ENCODE results near the gene ITGA11.
A peak's percentile ranks its signal among the peaks of the same experiment; 100 is the strongest.

Gene ITGA11

DNA sequence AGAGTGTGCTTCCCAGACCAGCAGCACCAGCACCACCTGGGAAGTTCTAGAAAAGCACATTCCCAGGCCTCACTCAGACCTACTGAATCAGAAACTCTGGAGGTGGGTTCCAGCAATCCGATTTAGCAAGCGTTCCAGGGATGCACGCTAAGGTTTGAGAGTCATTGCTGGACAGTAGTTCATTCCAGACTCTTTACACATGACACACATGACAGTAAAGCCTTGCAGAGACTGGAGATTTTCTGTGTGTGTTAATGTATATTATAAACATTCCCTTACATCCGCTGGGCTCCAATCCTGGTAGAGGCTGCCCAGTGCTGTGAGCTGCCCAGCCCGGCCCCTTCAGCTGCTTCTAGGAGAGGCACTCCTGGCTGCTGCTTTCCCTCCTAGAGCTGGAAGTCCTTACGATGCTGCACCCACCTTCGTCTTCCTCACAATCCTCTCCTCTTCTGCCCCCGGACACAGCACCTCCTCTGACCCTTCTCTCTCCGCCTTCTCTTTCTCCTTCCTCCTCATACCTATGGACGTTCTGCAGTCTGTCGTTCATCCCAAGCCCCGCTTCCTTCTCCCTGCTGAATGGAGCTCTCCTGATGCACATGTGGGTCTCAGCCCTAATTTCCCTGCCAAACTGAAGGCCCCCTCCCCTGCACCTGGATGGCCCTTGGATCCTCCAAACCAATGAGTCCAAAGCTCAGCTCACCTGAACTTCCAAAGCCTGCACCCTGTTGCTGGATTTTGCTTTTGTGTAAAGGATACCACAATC lies 44.4 kb downstream of the ITGA11 start:
- peaks cover 29% of the 10 kb centered on the region for H3K4me1 ChIP-seq (ENCODE audit: control insufficient read depth, insufficient read depth, low read length, unreplicated experiment)
- H2AFZ ChIP-seq (ENCODE audit: low read length, unreplicated experiment): no peak overlapping the region
- no peaks in the 10 kb centered on the region for H3K79me2 ChIP-seq (ENCODE audit: control insufficient read depth, insufficient read depth, low read length, unreplicated experiment)
- no peak overlapping the region for H3K27ac ChIP-seq (ENCODE audit: low read depth, low read length)
- no peak overlapping the region for H3K4me3 ChIP-seq (ENCODE audit: low read depth, low read length)
- H3K27me3 ChIP-seq (ENCODE audit: insufficient read depth, low read length): no peaks in the 10 kb centered on the region
- no peaks in the 10 kb centered on the region for H3K36me3 ChIP-seq (ENCODE audit: insufficient read depth, low read length)

- H2AFZ ChIP-seq (ENCODE audit: low read length, unreplicated experiment): no peak overlapping the region
- H3K36me3 ChIP-seq (ENCODE audit: insufficient read depth, low read length): no peaks in the 10 kb centered on the region
- H3K4me3 ChIP-seq (ENCODE audit: low read depth, low read length): no peak overlapping the region
- no peaks in the 10 kb centered on the region for H3K27me3 ChIP-seq (ENCODE audit: insufficient read depth, low read length)
- no peaks in the 10 kb centered on the region for H3K79me2 ChIP-seq (ENCODE audit: control insufficient read depth, insufficient read depth, low read length, unreplicated experiment)
- H3K27ac ChIP-seq (ENCODE audit: low read depth, low read length): no peak overlapping the region
- H3K4me1 ChIP-seq (ENCODE audit: control insufficient read depth, insufficient read depth, low read length, unreplicated experiment): peaks cover 29% of the 10 kb centered on the region
Observed at GRCh38 chr15:68386587-68387288, 45.2 kb downstream of the ITGA11 start.

DNA sequence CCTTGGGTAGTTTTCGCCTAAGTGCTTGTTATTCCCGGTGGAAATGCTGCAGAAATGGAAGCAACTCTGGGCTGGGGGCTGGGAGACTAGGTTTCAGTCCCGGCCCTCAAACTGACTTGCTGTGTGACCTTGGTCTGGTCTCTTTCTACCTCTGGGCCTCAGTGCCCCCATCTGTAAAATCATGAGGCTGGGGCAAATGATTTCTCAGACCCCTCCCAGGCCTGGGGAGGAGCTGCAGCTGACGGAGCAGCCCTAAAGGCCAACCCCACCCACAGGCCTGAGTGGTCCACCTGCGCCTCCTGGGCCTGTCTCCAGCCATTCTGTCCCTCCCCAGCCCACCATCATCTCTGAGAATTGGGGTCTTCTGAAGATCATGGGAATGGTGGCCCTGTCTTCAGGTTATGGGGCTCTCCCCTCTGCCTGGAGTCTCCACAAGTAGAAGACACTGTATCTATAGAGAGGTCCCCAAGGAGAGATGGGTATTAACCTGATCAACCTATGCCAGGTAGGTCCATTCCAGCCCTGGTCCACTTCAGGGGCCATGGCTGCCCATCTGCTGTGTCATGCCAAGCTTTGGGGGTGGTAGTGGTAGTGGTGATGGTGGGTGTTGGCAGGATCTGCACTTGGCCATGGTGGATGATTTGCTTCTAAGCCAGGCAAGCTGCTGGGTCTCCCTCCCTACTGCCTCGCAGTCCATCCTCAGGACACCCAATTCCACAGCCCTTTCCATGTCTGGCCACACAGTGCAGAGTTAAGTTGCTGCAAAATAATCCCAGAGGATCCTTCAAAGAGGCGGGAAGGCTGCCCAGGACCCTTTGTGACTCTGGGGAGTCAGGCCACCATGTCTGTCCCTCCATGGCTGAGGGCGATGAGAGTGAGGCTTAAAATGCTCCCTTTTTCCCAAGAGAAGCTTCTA lies 46.0 kb downstream of the ITGA11 start:
- H3K79me2 ChIP-seq (ENCODE audit: control insufficient read depth, insufficient read depth, low read length, unreplicated experiment): no peaks in the 10 kb centered on the region
- H3K4me3 ChIP-seq (ENCODE audit: low read depth, low read length): no peak overlapping the region
- H3K4me1 ChIP-seq (ENCODE audit: control insufficient read depth, insufficient read depth, low read length, unreplicated experiment): peaks cover 29% of the 10 kb centered on the region
- no peaks in the 10 kb centered on the region for H3K36me3 ChIP-seq (ENCODE audit: insufficient read depth, low read length)
- H2AFZ ChIP-seq (ENCODE audit: low read length, unreplicated experiment): no peak overlapping the region
- H3K27me3 ChIP-seq (ENCODE audit: insufficient read depth, low read length): no peaks in the 10 kb centered on the region
- H3K27ac ChIP-seq (ENCODE audit: low read depth, low read length): no peak overlapping the region

- Histone ChIP-seq H3K4me3 (ENCODE audit: low read depth, low read length) (no peak overlapping the region), H3K79me2 (ENCODE audit: control insufficient read depth, insufficient read depth, low read length, unreplicated experiment) (no peaks in the 10 kb centered on the region), H3K27me3 (ENCODE audit: insufficient read depth, low read length) (no peaks in the 10 kb centered on the region), H3K36me3 (ENCODE audit: insufficient read depth, low read length) (no peaks in the 10 kb centered on the region), H2AFZ (ENCODE audit: low read length, unreplicated experiment) (no peak overlapping the region), H3K27ac (ENCODE audit: low read depth, low read length) (peak overlapping the region; percentile 65), H3K4me1 (ENCODE audit: control insufficient read depth, insufficient read depth, low read length, unreplicated experiment) (peaks cover 22% of the 10 kb centered on the region)
Observed at GRCh38 chr15:68385240-68385561, 46.8 kb downstream of the ITGA11 start.

DNA sequence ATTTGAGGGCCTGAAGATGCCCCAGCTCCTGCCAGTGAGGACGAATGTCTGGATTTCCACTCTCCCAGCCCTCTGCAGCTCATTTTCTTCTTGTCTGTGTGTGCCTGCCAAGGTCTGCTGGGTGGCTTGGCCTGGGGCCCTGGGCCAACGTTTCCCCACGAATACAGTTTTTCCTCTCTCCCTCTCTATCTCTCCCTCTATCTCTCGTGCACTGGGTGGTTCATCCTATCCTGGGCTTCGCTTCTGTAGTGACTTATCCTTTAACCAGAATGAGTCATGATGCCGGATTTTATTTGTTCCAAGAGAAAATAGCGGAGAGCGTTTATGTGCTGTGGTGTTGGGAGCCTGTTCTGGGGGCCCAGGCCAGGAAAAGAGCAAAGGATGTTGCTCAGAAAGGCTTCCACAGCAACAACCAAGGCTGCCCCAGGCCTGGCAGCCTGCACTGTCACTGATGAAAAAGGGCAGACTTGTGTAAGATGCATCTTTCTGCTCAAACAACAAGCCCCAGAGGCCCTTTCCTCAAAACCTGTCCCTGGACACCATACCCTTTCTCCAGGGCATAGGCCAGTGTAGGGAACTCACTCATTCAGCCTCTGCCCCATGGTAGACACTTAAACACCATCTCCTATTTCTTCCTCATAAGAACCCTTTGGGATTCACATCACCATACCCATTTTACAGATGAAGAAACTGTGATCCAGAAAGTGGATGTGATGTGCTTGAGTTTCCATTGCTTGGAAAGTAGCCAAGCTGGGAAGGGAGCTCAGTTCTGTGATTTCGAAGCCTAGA lies 47.3 kb downstream of the ITGA11 start:
- Histone ChIP-seq H3K27ac (ENCODE audit: low read depth, low read length) (peak overlapping the region; percentile 65), H3K4me3 (ENCODE audit: low read depth, low read length) (no peak overlapping the region), H3K79me2 (ENCODE audit: control insufficient read depth, insufficient read depth, low read length, unreplicated experiment) (no peaks in the 10 kb centered on the region), H3K27me3 (ENCODE audit: insufficient read depth, low read length) (no peaks in the 10 kb centered on the region), H2AFZ (ENCODE audit: low read length, unreplicated experiment) (peak overlapping the region; percentile 18), H3K4me1 (ENCODE audit: control insufficient read depth, insufficient read depth, low read length, unreplicated experiment) (peaks cover 22% of the 10 kb centered on the region), H3K36me3 (ENCODE audit: insufficient read depth, low read length) (no peaks in the 10 kb centered on the region)

DNA sequence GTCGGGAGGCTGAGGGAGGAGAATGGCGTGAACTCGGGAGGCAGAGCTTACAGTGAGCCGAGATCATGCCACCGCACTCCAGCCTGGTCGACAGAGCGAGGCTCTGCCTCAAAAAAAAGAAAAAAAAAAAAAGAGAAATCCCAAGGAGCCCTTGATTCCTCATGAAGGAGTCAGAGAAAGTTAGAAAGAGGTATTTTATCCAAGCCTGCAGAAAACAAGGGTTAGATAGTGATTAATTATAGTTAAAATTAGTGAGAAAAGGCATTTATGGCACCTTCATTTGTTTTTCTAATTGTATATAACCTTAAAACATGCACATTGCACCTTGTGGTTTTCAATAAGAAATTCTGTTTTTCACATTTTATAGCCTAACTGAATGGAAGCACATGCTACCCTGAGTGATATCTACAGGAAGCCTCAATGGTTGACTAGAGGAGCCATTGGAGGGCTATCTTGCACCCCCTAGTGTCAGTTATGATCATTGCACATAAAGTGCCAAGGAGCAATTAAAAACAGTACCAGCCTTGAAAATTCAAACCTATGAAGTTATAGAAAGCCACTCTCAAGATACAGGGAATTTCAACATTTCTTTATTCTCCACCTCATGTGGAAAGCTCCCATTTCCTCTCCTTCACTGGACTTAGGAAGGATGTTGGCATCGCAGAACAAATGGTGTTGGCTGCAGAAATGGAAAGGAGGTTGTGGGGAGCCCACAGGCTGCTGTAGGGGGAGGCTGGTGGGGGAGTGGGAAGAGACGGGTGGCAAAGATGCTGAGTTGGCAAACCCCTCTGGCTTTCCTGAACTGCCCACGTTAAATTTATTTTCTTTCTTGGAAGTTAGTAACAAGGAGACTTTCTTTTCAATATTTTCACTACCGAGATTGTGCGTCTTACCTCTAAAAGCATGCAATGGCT lies 48.5 kb downstream of the ITGA11 start:
- Histone ChIP-seq H3K27me3 (ENCODE audit: insufficient read depth, low read length) (no peaks in the 10 kb centered on the region), H3K4me1 (ENCODE audit: control insufficient read depth, insufficient read depth, low read length, unreplicated experiment) (peaks cover 23% of the 10 kb centered on the region), H3K4me3 (ENCODE audit: low read depth, low read length) (no peak overlapping the region), H2AFZ (ENCODE audit: low read length, unreplicated experiment) (no peak overlapping the region), H3K79me2 (ENCODE audit: control insufficient read depth, insufficient read depth, low read length, unreplicated experiment) (no peaks in the 10 kb centered on the region), H3K36me3 (ENCODE audit: insufficient read depth, low read length) (no peaks in the 10 kb centered on the region), H3K27ac (ENCODE audit: low read depth, low read length) (peak overlapping the region; percentile 65)

- no peak overlapping the region for H3K4me3 ChIP-seq (ENCODE audit: low read depth, low read length)
- H3K4me1 ChIP-seq (ENCODE audit: control insufficient read depth, insufficient read depth, low read length, unreplicated experiment): peaks cover 23% of the 10 kb centered on the region
- no peaks in the 10 kb centered on the region for H3K36me3 ChIP-seq (ENCODE audit: insufficient read depth, low read length)
- H3K27me3 ChIP-seq (ENCODE audit: insufficient read depth, low read length): no peaks in the 10 kb centered on the region
- no peak overlapping the region for H3K27ac ChIP-seq (ENCODE audit: low read depth, low read length)
- H2AFZ ChIP-seq (ENCODE audit: low read length, unreplicated experiment): no peak overlapping the region
- no peaks in the 10 kb centered on the region for H3K79me2 ChIP-seq (ENCODE audit: control insufficient read depth, insufficient read depth, low read length, unreplicated experiment)
Observed at GRCh38 chr15:68382286-68383007, 49.5 kb downstream of the ITGA11 start.

- no peaks in the 10 kb centered on the region for H3K27me3 ChIP-seq (ENCODE audit: insufficient read depth, low read length)
- no peaks in the 10 kb centered on the region for H3K79me2 ChIP-seq (ENCODE audit: control insufficient read depth, insufficient read depth, low read length, unreplicated experiment)
- H3K27ac ChIP-seq (ENCODE audit: low read depth, low read length): no peak overlapping the region
- H2AFZ ChIP-seq (ENCODE audit: low read length, unreplicated experiment): no peak overlapping the region
- H3K4me1 ChIP-seq (ENCODE audit: control insufficient read depth, insufficient read depth, low read length, unreplicated experiment): peaks cover 23% of the 10 kb centered on the region
- no peaks in the 10 kb centered on the region for H3K36me3 ChIP-seq (ENCODE audit: insufficient read depth, low read length)
- no peak overlapping the region for H3K4me3 ChIP-seq (ENCODE audit: low read depth, low read length)
Observed at GRCh38 chr15:68380456-68380855, 51.5 kb downstream of the ITGA11 start.

DNA sequence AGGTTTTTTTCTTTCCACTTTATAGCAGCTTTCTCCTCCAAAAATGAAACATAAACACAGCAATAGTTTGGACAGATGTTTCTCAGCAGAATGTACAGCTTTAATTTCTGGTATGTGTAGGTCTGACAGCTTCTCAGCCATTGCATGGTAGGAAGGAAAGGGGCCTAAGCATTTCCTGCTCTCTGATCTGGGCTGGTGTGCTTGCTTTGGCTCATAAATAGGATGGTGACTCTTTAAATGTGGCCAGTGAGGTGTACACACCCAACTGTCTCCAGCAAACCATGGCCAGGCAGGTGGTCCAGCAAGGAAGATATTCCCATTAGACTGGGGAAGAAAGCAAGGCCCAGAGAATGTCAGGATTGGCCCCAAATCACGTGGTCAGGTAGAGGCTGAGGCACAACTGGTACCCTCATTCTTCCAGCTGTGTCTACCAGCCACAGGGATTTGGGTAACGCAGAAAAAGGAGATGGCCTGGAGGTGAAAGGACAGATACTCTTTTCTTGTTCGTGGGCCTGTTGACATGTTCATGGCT lies 52.1 kb downstream of the ITGA11 start:
- Histone ChIP-seq H3K36me3 (ENCODE audit: insufficient read depth, low read length) (no peaks in the 10 kb centered on the region), H3K27ac (ENCODE audit: low read depth, low read length) (no peak overlapping the region), H3K79me2 (ENCODE audit: control insufficient read depth, insufficient read depth, low read length, unreplicated experiment) (no peaks in the 10 kb centered on the region), H3K4me1 (ENCODE audit: control insufficient read depth, insufficient read depth, low read length, unreplicated experiment) (peaks cover 18% of the 10 kb centered on the region), H2AFZ (ENCODE audit: low read length, unreplicated experiment) (no peak overlapping the region), H3K27me3 (ENCODE audit: insufficient read depth, low read length) (no peaks in the 10 kb centered on the region), H3K4me3 (ENCODE audit: low read depth, low read length) (no peak overlapping the region)

Data from ACC112 (cell line).